ENCODE measurements around the gene SPPL2C.

SPPL2C gene

DNA sequence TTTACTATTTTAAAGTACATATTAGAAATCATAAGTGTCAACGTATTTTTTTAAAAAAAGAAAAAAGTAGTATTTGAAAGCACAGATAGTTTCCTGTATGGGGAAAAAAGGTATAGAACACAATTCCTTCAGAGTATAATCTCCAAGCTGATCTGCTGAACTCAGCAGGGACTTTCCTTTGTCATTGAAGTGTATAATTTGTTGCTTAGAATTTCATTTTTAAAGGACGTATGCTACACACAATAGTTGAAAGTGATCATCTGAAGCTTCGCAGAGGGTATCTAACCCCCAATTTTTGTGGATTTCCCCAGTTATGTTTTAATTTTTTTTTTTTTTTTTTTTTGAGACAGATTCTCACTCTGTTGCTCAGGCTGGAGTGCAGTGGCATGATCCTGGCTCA is 29.5 kb downstream of the SPPL2C start:
- Histone ChIP-seq H3K36me3 (replicated peaks; ENCODE audit: low read depth, low read length) (no peaks in the 10 kb centered on the region), H3K27ac (ENCODE audit: low read length) (no peak overlapping the region), H3K79me2 (ENCODE audit: low read length) (no peaks in the 10 kb centered on the region), H3K9ac (ENCODE audit: low read length) (no peak overlapping the region), H3K4me1 (ENCODE audit: low read length) (no peaks in the 10 kb centered on the region), H3K4me3 (ENCODE audit: low read length) (no peak overlapping the region), H4K20me1 (ENCODE audit: insufficient read depth, low read length) (no peaks in the 10 kb centered on the region), H2AFZ (ENCODE audit: low read depth, low read length) (no peak overlapping the region), H3K9me3 (ENCODE audit: insufficient read depth, low read length) (peaks cover 2% of the 10 kb centered on the region; the same call in 1 of the 2 replicates), H3K4me2 (ENCODE audit: low read length) (no peak overlapping the region), H3K27me3 (ENCODE audit: low read depth, low read length) (peaks cover 18% of the 10 kb centered on the region; the same call in 1 of the 2 replicates)
- TF ChIP-seq EZH2phosphoT487 (IDR thresholded peaks at IDR 0.05; ENCODE audit: low read depth) = no peak
- TF ChIP-seq, protein P1, sequence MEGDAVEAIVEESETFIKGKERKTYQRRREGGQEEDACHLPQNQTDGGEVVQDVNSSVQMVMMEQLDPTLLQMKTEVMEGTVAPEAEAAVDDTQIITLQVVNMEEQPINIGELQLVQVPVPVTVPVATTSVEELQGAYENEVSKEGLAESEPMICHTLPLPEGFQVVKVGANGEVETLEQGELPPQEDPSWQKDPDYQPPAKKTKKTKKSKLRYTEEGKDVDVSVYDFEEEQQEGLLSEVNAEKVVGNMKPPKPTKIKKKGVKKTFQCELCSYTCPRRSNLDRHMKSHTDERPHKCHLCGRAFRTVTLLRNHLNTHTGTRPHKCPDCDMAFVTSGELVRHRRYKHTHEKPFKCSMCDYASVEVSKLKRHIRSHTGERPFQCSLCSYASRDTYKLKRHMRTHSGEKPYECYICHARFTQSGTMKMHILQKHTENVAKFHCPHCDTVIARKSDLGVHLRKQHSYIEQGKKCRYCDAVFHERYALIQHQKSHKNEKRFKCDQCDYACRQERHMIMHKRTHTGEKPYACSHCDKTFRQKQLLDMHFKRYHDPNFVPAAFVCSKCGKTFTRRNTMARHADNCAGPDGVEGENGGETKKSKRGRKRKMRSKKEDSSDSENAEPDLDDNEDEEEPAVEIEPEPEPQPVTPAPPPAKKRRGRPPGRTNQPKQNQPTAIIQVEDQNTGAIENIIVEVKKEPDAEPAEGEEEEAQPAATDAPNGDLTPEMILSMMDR (IDR thresholded peaks at IDR 0.05; ENCODE audit: low read depth, low read length) = no peak

- Histone ChIP-seq H3K4me2 (ENCODE audit: low read length) (no peak overlapping the region), H4K20me1 (ENCODE audit: insufficient read depth, low read length) (no peaks in the 10 kb centered on the region), H3K36me3 (replicated peaks; ENCODE audit: low read depth, low read length) (no peaks in the 10 kb centered on the region), H3K79me2 (ENCODE audit: low read length) (no peaks in the 10 kb centered on the region), H3K9ac (ENCODE audit: low read length) (no peak overlapping the region), H3K27me3 (ENCODE audit: low read depth, low read length) (peaks cover 18% of the 10 kb centered on the region; the same call in 1 of the 2 replicates), H3K9me3 (ENCODE audit: insufficient read depth, low read length) (peaks cover 2% of the 10 kb centered on the region; the same call in 1 of the 2 replicates), H3K4me3 (ENCODE audit: low read length) (no peak overlapping the region), H2AFZ (ENCODE audit: low read depth, low read length) (no peak overlapping the region), H3K27ac (ENCODE audit: low read length) (no peak overlapping the region), H3K4me1 (ENCODE audit: low read length) (no peaks in the 10 kb centered on the region)
- no peak for TF ChIP-seq EZH2phosphoT487 (IDR thresholded peaks at IDR 0.05; ENCODE audit: low read depth)
- TF ChIP-seq, protein P1 (IDR thresholded peaks at IDR 0.05; ENCODE audit: low read depth, low read length) = no peak
Observed at GRCh38 chr17:45876539-45876938, 31.9 kb downstream of the SPPL2C start.

- no peak overlapping the region for H2AFZ ChIP-seq (ENCODE audit: low read depth, low read length)
- no peaks in the 10 kb centered on the region for H3K79me2 ChIP-seq (ENCODE audit: low read length)
- peaks cover 14% of the 10 kb centered on the region; the same call in 1 of the 2 replicates for H3K27me3 ChIP-seq (ENCODE audit: low read depth, low read length)
- no peaks in the 10 kb centered on the region for H3K4me1 ChIP-seq (ENCODE audit: low read length)
- no peak overlapping the region for H3K9ac ChIP-seq (ENCODE audit: low read length)
- H3K4me2 ChIP-seq (ENCODE audit: low read length) = no peak overlapping the region
- H3K27ac ChIP-seq (ENCODE audit: low read length) = no peak overlapping the region
- no peaks in the 10 kb centered on the region for H3K36me3 ChIP-seq (replicated peaks; ENCODE audit: low read depth, low read length)
- H3K9me3 ChIP-seq (ENCODE audit: insufficient read depth, low read length) = peaks cover 2% of the 10 kb centered on the region; the same call in 1 of the 2 replicates
- TF ChIP-seq EZH2phosphoT487 (IDR thresholded peaks at IDR 0.05; ENCODE audit: low read depth) = no peak
- TF ChIP-seq, protein P1 (IDR thresholded peaks at IDR 0.05; ENCODE audit: low read depth, low read length) = no peak
- H4K20me1 ChIP-seq (ENCODE audit: insufficient read depth, low read length) = no peaks in the 10 kb centered on the region
- H3K4me3 ChIP-seq (ENCODE audit: low read length) = no peak overlapping the region
Observed at GRCh38 chr17:45877467-45877866, 32.8 kb downstream of the SPPL2C start.

- no peaks in the 10 kb centered on the region for H4K20me1 ChIP-seq (ENCODE audit: insufficient read depth, low read length)
- H3K27ac ChIP-seq (ENCODE audit: low read length) = no peak overlapping the region
- H3K9ac ChIP-seq (ENCODE audit: low read length) = no peak overlapping the region
- no peak overlapping the region for H3K4me2 ChIP-seq (ENCODE audit: low read length)
- 0 out of 2 replicates have a peak, but pooled peaks cover 7% of the 10 kb centered on the region for H3K27me3 ChIP-seq (ENCODE audit: low read depth, low read length)
- H3K9me3 ChIP-seq (ENCODE audit: insufficient read depth, low read length) = no peaks in the 10 kb centered on the region
- no peak overlapping the region for H3K4me3 ChIP-seq (ENCODE audit: low read length)
- no peaks in the 10 kb centered on the region for H3K79me2 ChIP-seq (ENCODE audit: low read length)
- no peaks in the 10 kb centered on the region for H3K36me3 ChIP-seq (replicated peaks; ENCODE audit: low read depth, low read length)
- no peaks in the 10 kb centered on the region for H3K4me1 ChIP-seq (ENCODE audit: low read length)
- no peak overlapping the region for H2AFZ ChIP-seq (ENCODE audit: low read depth, low read length)
- TF ChIP-seq, protein P1 (IDR thresholded peaks at IDR 0.05; ENCODE audit: low read depth, low read length) = no peak
- TF ChIP-seq EZH2phosphoT487 (IDR thresholded peaks at IDR 0.05; ENCODE audit: low read depth) = no peak
Observed at GRCh38 chr17:45883063-45883462, 38.4 kb downstream of the SPPL2C start.

All from OCI-LY3 (cell line).